MM.1S (cell line): Measurements from ENCODE around the gene ELF2.

Source experiments
- DNase-seq: peaks from one replicate; pipeline ENCODE4 v3.0.0-alpha.2; 2015
- H2AFZ ChIP-seq: fragments of 300-600 bp; sonication (generic); 2 replicates; pipeline ENCODE4 v1.6.0; 2016; ENCODE audit warnings: antibody characterized with exemption, low read length
- H3F3A ChIP-seq: fragments of 300-600 bp; sonication (generic); 2 replicates; pipeline ENCODE4 v1.6.1; 2016; ENCODE audit warnings: mild to moderate bottlenecking, antibody characterized with exemption, low read length, moderate library complexity, mixed read lengths; ENCODE audit not compliant: insufficient read depth
- H3K27ac ChIP-seq: fragments of 300-600 bp; sonication (generic); 2 replicates; pipeline ENCODE4 v1.5.1; 2016; ENCODE audit warnings: mild to moderate bottlenecking, low read length
- H3K27me3 ChIP-seq: fragments of 300-600 bp; sonication (generic); replicated peaks from 2 replicates; pipeline ENCODE4 v1.6.0; 2016; ENCODE audit warnings: low read length; ENCODE audit not compliant: insufficient read depth
- H3K36me3 ChIP-seq: fragments of 300-600 bp; sonication (generic); replicated peaks from 2 replicates; pipeline ENCODE4 v1.6.1; 2016; ENCODE audit warnings: mild to moderate bottlenecking, low read length, mixed read lengths; ENCODE audit not compliant: insufficient read depth
- H3K4me1 ChIP-seq: fragments of 300-600 bp; sonication (generic); 2 replicates; pipeline ENCODE4 v1.6.1; 2016; ENCODE audit warnings: low read length, mixed read lengths
- H3K4me2 ChIP-seq: fragments of 300-600 bp; sonication (generic); 2 replicates; pipeline ENCODE4 v1.6.0; 2016; ENCODE audit warnings: low read depth, low read length
- H3K4me3 ChIP-seq: fragments of 300-600 bp; sonication (generic); 2 replicates; pipeline ENCODE4 v1.5.1; 2016; ENCODE audit warnings: low read length, mixed read lengths
- H3K79me2 ChIP-seq: fragments of 300-600 bp; sonication (generic); 2 replicates; pipeline ENCODE4 v1.6.1; 2016; ENCODE audit warnings: mixed run types, low read length, mixed read lengths
- H3K9ac ChIP-seq: fragments of 300-600 bp; sonication (generic); 2 replicates; pipeline ENCODE4 v1.6.1; 2016; ENCODE audit warnings: low read length, mixed read lengths
- H3K9me2 ChIP-seq: fragments of 300-600 bp; sonication (generic); replicated peaks from 2 replicates; pipeline ENCODE4 v1.6.1; 2016; ENCODE audit warnings: mild to moderate bottlenecking, low read length, mixed read lengths; ENCODE audit not compliant: insufficient read depth
- H3K9me3 ChIP-seq: fragments of 300-600 bp; sonication (generic); replicated peaks from 2 replicates; pipeline ENCODE4 v1.6.1; 2016; ENCODE audit warnings: mild to moderate bottlenecking, low read length, mixed read lengths; ENCODE audit not compliant: insufficient read depth
- H4K20me1 ChIP-seq: fragments of 300-600 bp; sonication (generic); 2 replicates; pipeline ENCODE4 v1.6.1; 2016; ENCODE audit warnings: mild to moderate bottlenecking, low read length, moderate library complexity, mixed read lengths; ENCODE audit not compliant: insufficient read depth
- CTCF ChIP-seq: fragments of 300-600 bp; sonication (generic); IDR thresholded peaks from 2 replicates; pipeline ENCODE4 v1.5.1; 2016; ENCODE audit warnings: antibody characterized with exemption, low read length, mixed read lengths
- EZH2 ChIP-seq: fragments of 300-600 bp; sonication (generic); optimal IDR thresholded peaks from 2 replicates; pipeline ENCODE3; 2017; ENCODE audit warnings: low read depth, mild to moderate bottlenecking, antibody characterized with exemption, low read length, mixed read lengths
- EZH2phosphoT487 ChIP-seq: fragments of 300-600 bp; sonication (generic); IDR thresholded peaks from 2 replicates; pipeline ENCODE4 v1.6.1; 2018; ENCODE audit warnings: antibody characterized with exemption, low read length

The ELF2 gene

GRCh38 chr4:139152249-139152648, 24.8 kb downstream of the ELF2 start:
- Histone ChIP-seq H3K9ac (no peak overlapping the region), H2AFZ (no peak overlapping the region), H3K36me3 (no peaks in the 10 kb centered on the region), H3K27ac (no peak overlapping the region), H3K9me3 (no peaks in the 10 kb centered on the region), H3K79me2 (peaks cover 86% of the 10 kb centered on the region), H3K4me1 (peaks cover 3% of the 10 kb centered on the region; the same call in 1 of the 2 replicates), H3K27me3 (no peaks in the 10 kb centered on the region), H3K9me2 (no peaks in the 10 kb centered on the region), H3K4me3 (no peak overlapping the region), H3F3A (no peaks in the 10 kb centered on the region), H3K4me2 (no peak overlapping the region), H4K20me1 (no peaks in the 10 kb centered on the region; the same call in 1 of the 2 replicates)
- no peak for TF ChIP-seq EZH2phosphoT487
- TF ChIP-seq EZH2: no peak
- TF ChIP-seq CTCF: no peak
- DNase-seq: no peak

GRCh38 chr4:139146926-139147629, 29.9 kb downstream of the ELF2 start:
- no peak overlapping the region for H3K27ac ChIP-seq
- peaks cover 93% of the 10 kb centered on the region for H3K79me2 ChIP-seq
- H2AFZ ChIP-seq: no peak overlapping the region
- DNase-seq: no peak
- no peak for TF ChIP-seq CTCF
- TF ChIP-seq EZH2phosphoT487: no peak
- TF ChIP-seq EZH2: no peak
- no peaks in the 10 kb centered on the region; the same call in 1 of the 2 replicates for H4K20me1 ChIP-seq
- H3K4me3 ChIP-seq: no peak overlapping the region
- H3K9me3 ChIP-seq: no peaks in the 10 kb centered on the region
- H3K4me1 ChIP-seq: peaks cover 19% of the 10 kb centered on the region
- no peak overlapping the region for H3K4me2 ChIP-seq
- H3K36me3 ChIP-seq: no peaks in the 10 kb centered on the region; the same call in 1 of the 2 replicates
- no peaks in the 10 kb centered on the region for H3F3A ChIP-seq
- no peaks in the 10 kb centered on the region for H3K9me2 ChIP-seq
- H3K27me3 ChIP-seq: no peaks in the 10 kb centered on the region
- H3K9ac ChIP-seq: no peak overlapping the region

DNA sequence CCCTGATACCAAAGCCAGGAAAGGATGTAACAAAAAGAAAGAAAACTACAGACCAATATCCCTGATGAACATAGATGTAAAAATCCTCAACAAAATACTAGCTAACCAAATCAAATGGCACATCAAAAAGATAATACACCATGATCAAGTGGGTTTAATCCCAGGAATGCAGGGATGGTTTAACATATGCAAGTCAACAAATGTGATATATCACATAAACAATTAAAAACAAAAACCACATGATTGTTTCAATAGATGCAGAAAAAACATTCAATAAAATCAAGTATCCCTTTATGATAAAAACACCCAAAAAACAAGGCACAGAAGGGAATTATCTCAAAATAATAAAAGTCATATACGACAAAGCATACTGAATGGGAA, 31.5 kb downstream of the ELF2 start:
- no peaks in the 10 kb centered on the region for H3K9me2 ChIP-seq
- peaks cover 19% of the 10 kb centered on the region for H3K4me1 ChIP-seq
- no peaks in the 10 kb centered on the region for H3K9me3 ChIP-seq
- H3K79me2 ChIP-seq: peaks cover 95% of the 10 kb centered on the region
- no peaks in the 10 kb centered on the region for H3F3A ChIP-seq
- H3K36me3 ChIP-seq: no peaks in the 10 kb centered on the region; the same call in 1 of the 2 replicates
- H2AFZ ChIP-seq: no peak overlapping the region
- H3K4me2 ChIP-seq: no peak overlapping the region
- DNase-seq: no peak
- H3K27me3 ChIP-seq: no peaks in the 10 kb centered on the region
- no peak overlapping the region for H3K4me3 ChIP-seq
- H3K27ac ChIP-seq: no peak overlapping the region
- no peak overlapping the region for H3K9ac ChIP-seq
- no peaks in the 10 kb centered on the region; the same call in 1 of the 2 replicates for H4K20me1 ChIP-seq
- TF ChIP-seq EZH2phosphoT487 (no peak), EZH2 (no peak)
